HepG2 (cell line): ENCODE data around the gene BYSL. TPM values are rescaled to one million over a fixed set of nuclear protein-coding genes. Genes with fewer than 3 reads are reported as not detected.

Experiments used
- CERS6 ChIP-seq: sonication (generic); formaldehyde crosslinking; IDR thresholded peaks from 2 replicates; pipeline ENCODE4 v1.5.0; 2020; ENCODE audit warnings: missing genetic modification reagents
- FOXO1 ChIP-seq: sonication (generic); formaldehyde crosslinking; IDR thresholded peaks from 2 replicates; pipeline ENCODE4 v1.4.0; 2020; ENCODE audit warnings: missing genetic modification reagents
- GATAD2A ChIP-seq: IDR thresholded peaks from 2 replicates; pipeline ENCODE4 v1.6.1; 2016
- GFI1 ChIP-seq: sonication (generic); formaldehyde crosslinking; IDR thresholded peaks from 2 replicates; pipeline ENCODE4 v1.5.0; 2020; ENCODE audit warnings: missing genetic modification reagents, mild to moderate bottlenecking, borderline replicate concordance
- HINFP ChIP-seq: sonication (generic); formaldehyde crosslinking; IDR thresholded peaks from 2 replicates; pipeline ENCODE4 v1.4.0; 2020; ENCODE audit warnings: low read depth, mild to moderate bottlenecking, missing genetic modification reagents
- HNF4G ChIP-seq, 2 experiments: sonication (generic) in 1 of 2; formaldehyde crosslinking in 1 of 2; IDR thresholded peaks; 2 replicates each; pipeline versions ENCODE4 v1.4.0 to v1.6.1; 2011 to 2020; ENCODE audit warnings: borderline replicate concordance in 2 of 2, low read depth in 2 of 2, mild to moderate bottlenecking in 2 of 2, low read length in 1 of 2, missing genetic modification reagents in 1 of 2, moderate library complexity in 1 of 2
- HNRNPH1 ChIP-seq: fragments of 200-400 bp; formaldehyde crosslinking; optimal IDR thresholded peaks from 2 replicates; pipeline ENCODE3; 2017; ENCODE audit warnings: mild to moderate bottlenecking, low read depth, low read length
- HOXA7 ChIP-seq: sonication (generic); formaldehyde crosslinking; IDR thresholded peaks from 2 replicates; pipeline ENCODE4 v1.8.1; 2022; ENCODE audit warnings: mild to moderate bottlenecking, missing genetic modification reagents, moderate library complexity
- ISX ChIP-seq: sonication (generic); formaldehyde crosslinking; conservative IDR thresholded peaks from 2 replicates; pipeline ENCODE4 v1.5.0; 2020; ENCODE audit warnings: missing genetic modification reagents
- JARID2 ChIP-seq: sonication (generic); formaldehyde crosslinking; IDR thresholded peaks from 2 replicates; pipeline ENCODE4 v1.8.1; 2023; ENCODE audit warnings: missing genetic modification reagents, inconsistent platforms; ENCODE audit not compliant: insufficient replicate concordance
- KDM5A ChIP-seq: fragments of 200-600 bp; sonication (generic); IDR thresholded peaks from 2 replicates; pipeline ENCODE4 v1.7.0; 2018; ENCODE audit warnings: antibody characterized with exemption, mild to moderate bottlenecking, low read length, borderline replicate concordance
- MED8 ChIP-seq: sonication (generic); formaldehyde crosslinking; IDR thresholded peaks from 2 replicates; pipeline ENCODE4 v1.8.1; 2023; ENCODE audit warnings: mild to moderate bottlenecking, missing genetic modification reagents; ENCODE audit not compliant: insufficient replicate concordance
- MXD1 ChIP-seq: sonication (generic); formaldehyde crosslinking; IDR thresholded peaks from 2 replicates; pipeline ENCODE4 v1.4.0; 2020; ENCODE audit warnings: mild to moderate bottlenecking, missing genetic modification reagents
- NBN ChIP-seq: fragments of 450-650 bp; conservative IDR thresholded peaks from 2 replicates; pipeline ENCODE4 v1.6.1; 2017
- PLSCR1 ChIP-seq: sonication (generic); formaldehyde crosslinking; IDR thresholded peaks from 2 replicates; pipeline ENCODE4 v1.5.0; 2020; ENCODE audit warnings: missing genetic modification reagents, mild to moderate bottlenecking, borderline replicate concordance
- REXO4 ChIP-seq: sonication (generic); formaldehyde crosslinking; IDR thresholded peaks from 2 replicates; pipeline ENCODE4 v1.8.0; 2022; ENCODE audit warnings: missing genetic modification reagents, mild to moderate bottlenecking, borderline replicate concordance
- SRY ChIP-seq: sonication (generic); formaldehyde crosslinking; IDR thresholded peaks from 2 replicates; pipeline ENCODE4 v1.8.0; 2022; ENCODE audit warnings: mild to moderate bottlenecking, missing genetic modification reagents
- TBX3 ChIP-seq: fragments of 450-650 bp; IDR thresholded peaks from 2 replicates; pipeline ENCODE4 v1.6.1; 2017; ENCODE audit warnings: antibody characterized with exemption, mild to moderate bottlenecking, inconsistent platforms, borderline replicate concordance
- ZNF280D ChIP-seq: sonication (generic); formaldehyde crosslinking; IDR thresholded peaks from 2 replicates; pipeline ENCODE4 v1.5.1; 2020; ENCODE audit warnings: mild to moderate bottlenecking, missing genetic modification reagents
- ZNF484 ChIP-seq: sonication (generic); formaldehyde crosslinking; IDR thresholded peaks from 2 replicates; pipeline ENCODE4 v1.5.1; 2020; ENCODE audit warnings: mild to moderate bottlenecking, low read depth, missing genetic modification reagents, borderline replicate concordance
- ZNF557 ChIP-seq: sonication (generic); formaldehyde crosslinking; IDR thresholded peaks from 2 replicates; pipeline ENCODE4 v1.4.0; 2020; ENCODE audit warnings: missing genetic modification reagents
- ZNF720 ChIP-seq: sonication (generic); formaldehyde crosslinking; IDR thresholded peaks from 2 replicates; pipeline ENCODE4 v1.4.0; 2020; ENCODE audit warnings: missing genetic modification reagents
- ZNF784 ChIP-seq: sonication (generic); formaldehyde crosslinking; IDR thresholded peaks from 2 replicates; pipeline ENCODE4 v1.5.1; 2020; ENCODE audit warnings: missing genetic modification reagents, mild to moderate bottlenecking, borderline replicate concordance
- polyA plus RNA-seq, 8 experiments: library from polyadenylated mRNA; depleted of rRNA in 3 of 8; stranded (reverse) in 7 of 8; unstranded in 1 of 8; fragments of >200 nt; fragmentation: Illumina TruSeq in 4 of 8; extraction: Trizol in 4 of 8; gene quantifications; 2 replicates each; pipeline versions ENCODE4 v1.2.1 to v1.2.3, GENCODE V29; 2011 to 2016; ENCODE audit warnings: low read depth in 4 of 8, missing spikeins in 1 of 8, mixed read lengths in 1 of 8; ENCODE audit not compliant: insufficient read depth in 1 of 8
- total RNA-seq, 5 experiments: library from RNA; depleted of rRNA; stranded (reverse); fragments of >200 nt; fragmentation: Illumina TruSeq; extraction: Trizol; gene quantifications; 2 replicates each; pipeline ENCODE4 v1.2.3, GENCODE V29; 2016; ENCODE audit warnings: low read depth in 1 of 5

The BYSL gene
- total and polyA plus RNA-seq, 2 of the 13 experiments (the other 11 are each of a cell fraction or from before 2014, with no cell fraction given): 27.9 to 28.6 TPM

GRCh38 chr6:41921712-41921998 lies 356 bp downstream of the BYSL start (continued):
- no peak for TF ChIP-seq ZNF280D (CRISPR knock-in tag)
- TF ChIP-seq ZNF784: 0 out of 2 replicates have a peak, but pooled peaks have one; percentile 37
- no peak for TF ChIP-seq TBX3
- TF ChIP-seq GATAD2A (CRISPR knock-in tag): no peak
- no peak for TF ChIP-seq GFI1
- TF ChIP-seq KDM5A: peak; percentile 8; the same call in 1 of the 2 replicates
- no peak for TF ChIP-seq MED8
- TF ChIP-seq ZNF557 (CRISPR knock-in tag): no peak
- TF ChIP-seq HINFP (CRISPR knock-in tag): no peak
- no peak for TF ChIP-seq HOXA7 (CRISPR knock-in tag)
- no peak; the same call in 1 of the 2 replicates for TF ChIP-seq SRY (CRISPR knock-in tag)
- TF ChIP-seq REXO4 (CRISPR knock-in tag): no peak
- TF ChIP-seq PLSCR1: no peak
- no peak for TF ChIP-seq JARID2 (CRISPR knock-in tag)
- TF ChIP-seq ISX (CRISPR knock-in tag): no peak
- no peak for TF ChIP-seq ZNF720
- no peak for TF ChIP-seq CERS6 (CRISPR knock-in tag)
- TF ChIP-seq ZNF484 (CRISPR knock-in tag): no peak
- no peak for TF ChIP-seq NBN
- TF ChIP-seq HNRNPH1: peak; percentile 12
- 0 out of 2 replicates have a peak, but pooled peaks have one; percentile 13 for TF ChIP-seq MXD1
- TF ChIP-seq HNF4G (IDR thresholded peaks at IDR 0.05; ENCODE audit: borderline replicate concordance, low read depth, low read length): no peak
- TF ChIP-seq HNF4G (CRISPR knock-in tag; IDR thresholded peaks at IDR 0.05; ENCODE audit: borderline replicate concordance, low read depth): no peak
- TF ChIP-seq FOXO1: no peak
